ENCODE results near the gene SIK3.
A peak's percentile ranks its signal among the peaks of the same experiment; 100 is the strongest.

Gene SIK3

GRCh38 chr11:116888024-116888423 lies 210.2 kb downstream of the SIK3 start:
- no peak for TF ChIP-seq CTCF (IDR thresholded peaks at IDR 0.05; ENCODE audit: extremely low read depth, insufficient read depth, missing control alignments)
- in situ Hi-C loops (cut with MboI; ENCODE audit: low pct_unique_long_range_greater_than_20kb, low sequenced_read_pairs, unreplicated experiment) = no loop called here
- no peak for DNase-seq (ENCODE audit: low spot score)

- in situ Hi-C loops (cut with MboI; ENCODE audit: low pct_unique_long_range_greater_than_20kb, low sequenced_read_pairs, unreplicated experiment) = no loop called here
- DNase-seq (ENCODE audit: low spot score) = no peak
Measured at GRCh38 chr11:116885951-116886655, 212.1 kb downstream of the SIK3 start.

GRCh38 chr11:116882386-116882785 lies 215.8 kb downstream of the SIK3 start:
- no peak for DNase-seq (ENCODE audit: low spot score)
- TF ChIP-seq CTCF (IDR thresholded peaks at IDR 0.05; ENCODE audit: extremely low read depth, insufficient read depth, missing control alignments) = no peak
- in situ Hi-C loops (cut with MboI; ENCODE audit: low pct_unique_long_range_greater_than_20kb, low sequenced_read_pairs, unreplicated experiment) = loop anchor here (5.0 kb wide), 1 partner anchor 220 kb away; no protein-coding TSS in a partner anchor

More at GRCh38 chr11:116885951-116886655, 212.1 kb downstream of the SIK3 start:
- no peak for TF ChIP-seq CTCF (IDR thresholded peaks at IDR 0.05; ENCODE audit: extremely low read depth, insufficient read depth, missing control alignments)

- DNase-seq (ENCODE audit: low spot score) = no peak
- in situ Hi-C loops (cut with MboI; ENCODE audit: low pct_unique_long_range_greater_than_20kb, low sequenced_read_pairs, unreplicated experiment) = loop anchor here (5.0 kb wide), 1 partner anchor 221 kb away; no protein-coding TSS in a partner anchor
- no peak for TF ChIP-seq CTCF (IDR thresholded peaks at IDR 0.05; ENCODE audit: extremely low read depth, insufficient read depth, missing control alignments)
Measured at GRCh38 chr11:116881143-116881542, 217.1 kb downstream of the SIK3 start.

GRCh38 chr11:116879800-116880625 lies 218.2 kb downstream of the SIK3 start:
- peak; percentile 61 for DNase-seq (ENCODE audit: low spot score)
- TF ChIP-seq CTCF (IDR thresholded peaks at IDR 0.05; ENCODE audit: extremely low read depth, insufficient read depth, missing control alignments) = peak; percentile 61
- in situ Hi-C loops (cut with MboI; ENCODE audit: low pct_unique_long_range_greater_than_20kb, low sequenced_read_pairs, unreplicated experiment) = loop anchor here (5.0 kb wide), 1 partner anchor 222 kb away; no protein-coding TSS in a partner anchor

GRCh38 chr11:116876656-116877055 lies 221.6 kb downstream of the SIK3 start:
- no peak for DNase-seq (ENCODE audit: low spot score)
- in situ Hi-C loops (cut with MboI; ENCODE audit: low pct_unique_long_range_greater_than_20kb, low sequenced_read_pairs, unreplicated experiment) = no loop called here
- no peak for TF ChIP-seq CTCF (IDR thresholded peaks at IDR 0.05; ENCODE audit: extremely low read depth, insufficient read depth, missing control alignments)

Data from GM13977 (cell line).